HEK293 (cell line): ENCODE measurements around the gene RASA3.

Source experiments
- CTCF ChIA-PET: fragments of 350-600 bp; formaldehyde crosslinking; extraction: SDS; loops from one replicate; lab custom pipeline; 2021; ENCODE audit warnings: antibody characterized with exemption; lab: Yijun Ruan, JAX
- POLR2A ChIA-PET: fragments of 300-600 bp; formaldehyde crosslinking; extraction: SDS; loops from one replicate; lab custom pipeline; 2020; ENCODE audit warnings: antibody characterized with exemption, inconsistent platforms; lab: Yijun Ruan, JAX
- H3K27ac ChIP-seq: fragments of 200-500 bp; sonication (Bioruptor generic); 2 replicates; pipeline ENCODE4 v1.5.1; 2014; ENCODE audit warnings: low read depth, low read length, control low read depth, inconsistent platforms; ENCODE audit errors: extremely low read depth
- H3K36me3 ChIP-seq, 2 experiments: fragments of 200-500 bp in 1 of 2; sonication (Bioruptor generic) in 1 of 2; 1 replicate in 1 of 2; 2 replicates in 1 of 2; pipeline ENCODE4 v1.5.1; 2014 to 2017; ENCODE audit warnings: inconsistent platforms in 2 of 2, low read length in 2 of 2; ENCODE audit not compliant: control insufficient read depth in 2 of 2, insufficient read depth in 1 of 2
- H3K4me1 ChIP-seq: fragments of 200-500 bp; sonication (Bioruptor generic); 2 replicates; pipeline ENCODE4 v1.5.1; 2014; ENCODE audit warnings: mild to moderate bottlenecking, low read length, inconsistent platforms; ENCODE audit not compliant: control insufficient read depth, insufficient read depth
- H3K4me3 ChIP-seq: 2 replicates; pipeline ENCODE4 v1.5.1; 2011; ENCODE audit warnings: low read depth, mild to moderate bottlenecking, control low read depth, low read length, moderate library complexity
- H3K9me3 ChIP-seq: fragments of 200-500 bp; sonication (Bioruptor generic); 2 replicates; pipeline ENCODE4 v1.5.1; 2014; ENCODE audit warnings: low read depth, low read length, inconsistent platforms; ENCODE audit not compliant: control insufficient read depth, insufficient read depth
- IKZF3 ChIP-seq: fragments of 450-650 bp; IDR thresholded peaks from 2 replicates; pipeline ENCODE4 v1.5.0; 2018; ENCODE audit warnings: missing biosample characterization, mild to moderate bottlenecking, missing genetic modification characterization, moderate library complexity
- MEIS1 ChIP-seq: sonication (generic); formaldehyde crosslinking; IDR thresholded peaks from 2 replicates; pipeline ENCODE4 v1.8.1; 2022; ENCODE audit warnings: missing genetic modification reagents, mild to moderate bottlenecking, borderline replicate concordance
- WT1 ChIP-seq: fragments of 450-650 bp; formaldehyde crosslinking; IDR thresholded peaks from 2 replicates; pipeline ENCODE4 v1.5.1; 2016; ENCODE audit warnings: missing biosample characterization, missing genetic modification characterization
- ZFP69B ChIP-seq: fragments of 450-650 bp; formaldehyde crosslinking; IDR thresholded peaks from 2 replicates; pipeline ENCODE4 v1.5.1; 2016; ENCODE audit warnings: missing biosample characterization, missing genetic modification characterization
- ZIC2 ChIP-seq: fragments of 450-650 bp; formaldehyde crosslinking; IDR thresholded peaks from 2 replicates; pipeline ENCODE4 v1.5.1; 2016; ENCODE audit warnings: missing biosample characterization, missing genetic modification characterization
- ZNF239 ChIP-seq: fragments of 450-650 bp; formaldehyde crosslinking; IDR thresholded peaks from 2 replicates; pipeline ENCODE4 v1.5.1; 2016; ENCODE audit warnings: missing biosample characterization, missing genetic modification characterization
- ZNF292 ChIP-seq: fragments of 450-650 bp; formaldehyde crosslinking; IDR thresholded peaks from 2 replicates; pipeline ENCODE4 v1.5.1; 2016; ENCODE audit warnings: low read depth, missing biosample characterization, missing genetic modification characterization, borderline replicate concordance
- ZNF48 ChIP-seq: fragments of 450-650 bp; formaldehyde crosslinking; IDR thresholded peaks from 2 replicates; pipeline ENCODE4 v1.5.1; 2016; ENCODE audit warnings: missing biosample characterization, missing genetic modification characterization
- ZNF561 ChIP-seq: fragments of 450-650 bp; IDR thresholded peaks from 2 replicates; pipeline ENCODE4 v1.5.1; 2018; ENCODE audit warnings: missing biosample characterization, missing genetic modification characterization, borderline replicate concordance
- ZNF585B ChIP-seq: fragments of 450-650 bp; formaldehyde crosslinking; IDR thresholded peaks from 2 replicates; pipeline ENCODE4 v1.5.1; 2016; ENCODE audit warnings: missing biosample characterization, missing genetic modification characterization
- ZNF776 ChIP-seq: fragments of 450-650 bp; formaldehyde crosslinking; IDR thresholded peaks from 2 replicates; pipeline ENCODE4 v1.5.0; 2017; ENCODE audit warnings: missing biosample characterization, missing genetic modification characterization, borderline replicate concordance
- ZNF837 ChIP-seq: fragments of 450-650 bp; formaldehyde crosslinking; IDR thresholded peaks from 2 replicates; pipeline ENCODE4 v1.5.1; 2016; ENCODE audit warnings: missing biosample characterization, missing genetic modification characterization
- TF ChIP-seq, protein P1 (sequence below): fragments of 450-650 bp; formaldehyde crosslinking; IDR thresholded peaks from 2 replicates; pipeline ENCODE4 v1.5.1; 2017; ENCODE audit warnings: missing biosample characterization, missing genetic modification characterization
- TF ChIP-seq, protein P2 (sequence below): fragments of 450-650 bp; formaldehyde crosslinking; conservative IDR thresholded peaks from 2 replicates; pipeline ENCODE4 v1.5.1; 2016; ENCODE audit warnings: low read depth, missing biosample characterization, missing genetic modification characterization
- TF ChIP-seq, protein P3 (sequence below): fragments of 450-650 bp; formaldehyde crosslinking; IDR thresholded peaks from 2 replicates; pipeline ENCODE4 v1.5.1; 2017; ENCODE audit warnings: missing biosample characterization, missing genetic modification characterization

The RASA3 gene

DNA sequence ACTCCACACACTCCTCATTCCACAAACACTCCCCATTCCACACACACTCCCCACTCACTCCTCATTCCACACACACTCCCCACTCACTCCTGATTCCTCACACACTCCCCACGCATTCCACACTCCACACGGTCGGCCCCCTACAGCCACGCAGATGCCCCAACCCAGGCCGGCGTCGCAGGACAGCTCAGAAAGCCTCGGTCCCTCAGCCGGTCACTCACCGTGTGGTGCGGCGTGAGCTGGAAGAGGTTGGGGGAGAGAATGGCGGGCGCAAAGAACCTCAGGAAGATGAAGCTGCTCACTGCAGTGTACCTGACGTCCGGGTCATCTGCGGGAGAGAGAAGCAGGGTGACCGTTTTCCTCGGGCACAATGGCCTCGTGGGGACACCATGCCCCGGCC is 119.5 kb downstream of the RASA3 start:
- Histone ChIP-seq H3K36me3 (no peaks in the 10 kb centered on the region), H3K4me3 (no peak overlapping the region), H3K9me3 (no peaks in the 10 kb centered on the region), H3K4me1 (no peaks in the 10 kb centered on the region), H3K27ac (no peak overlapping the region)
- POLR2A ChIA-PET, result no interaction called here
- TF ChIP-seq ZNF585B, result no peak
- no peak for TF ChIP-seq ZNF837 (tag by site-specific recombination)
- TF ChIP-seq ZIC2 (tag by site-specific recombination), result no peak
- no peak for TF ChIP-seq ZNF561 (tag by site-specific recombination)
- TF ChIP-seq MEIS1 (CRISPR knock-in tag), result no peak
- no peak for TF ChIP-seq WT1
- TF ChIP-seq IKZF3, result no peak
- CTCF ChIA-PET, result no interaction called here

DNA sequence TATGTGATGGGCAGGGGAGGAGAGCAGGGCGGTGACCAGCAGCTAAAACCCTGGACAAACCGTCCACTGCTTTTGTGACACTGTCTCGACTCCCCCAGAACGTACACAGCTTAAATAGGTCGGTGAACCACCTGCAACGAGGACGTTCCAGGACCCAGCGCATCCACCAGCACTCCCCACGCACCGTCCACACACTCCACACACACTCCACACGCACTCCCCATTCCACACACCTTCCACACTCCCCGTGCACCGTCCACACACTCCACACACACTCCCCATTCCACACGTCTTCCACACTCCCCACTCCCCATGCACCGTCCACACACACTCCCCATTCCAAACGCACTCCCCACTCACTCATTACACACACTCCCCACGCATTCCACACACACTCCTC is 120.3 kb downstream of the RASA3 start:
- H3K4me3 ChIP-seq, result no peak overlapping the region
- no peak overlapping the region for H3K27ac ChIP-seq
- no peaks in the 10 kb centered on the region for H3K36me3 ChIP-seq
- H3K9me3 ChIP-seq, result no peaks in the 10 kb centered on the region
- ChIA-PET CTCF (no interaction called here), POLR2A (no interaction called here)
- TF ChIP-seq ZNF292 (tag by site-specific recombination) (no peak), WT1 (0 out of 2 replicates have a peak, but pooled peaks have one; percentile 24)
- no peaks in the 10 kb centered on the region for H3K4me1 ChIP-seq

DNA sequence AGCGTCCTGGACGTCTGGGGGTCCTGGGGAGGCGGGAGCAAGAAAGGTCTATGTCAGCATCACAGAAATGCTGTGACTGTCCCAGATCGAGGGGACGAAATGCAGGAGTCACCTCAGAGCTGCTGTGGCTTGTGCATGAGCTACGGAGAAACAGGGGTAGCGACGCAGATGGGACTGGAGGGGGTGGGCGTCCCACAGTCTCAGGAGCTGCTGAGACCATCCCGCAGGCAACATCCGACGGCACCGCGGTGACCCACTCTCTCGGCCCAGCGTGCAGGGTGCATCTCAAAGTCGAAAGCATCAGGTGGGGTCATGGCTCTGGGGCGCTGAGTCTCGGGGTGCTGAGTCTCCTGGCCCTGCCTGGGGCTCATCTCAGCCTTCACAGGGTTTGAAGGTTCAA is 121.2 kb downstream of the RASA3 start:
- TF ChIP-seq ZNF239 (tag by site-specific recombination), result no peak
- TF ChIP-seq ZNF292 (tag by site-specific recombination), result no peak
- TF ChIP-seq ZNF776 (tag by site-specific recombination), result no peak
- TF ChIP-seq, protein P1, sequence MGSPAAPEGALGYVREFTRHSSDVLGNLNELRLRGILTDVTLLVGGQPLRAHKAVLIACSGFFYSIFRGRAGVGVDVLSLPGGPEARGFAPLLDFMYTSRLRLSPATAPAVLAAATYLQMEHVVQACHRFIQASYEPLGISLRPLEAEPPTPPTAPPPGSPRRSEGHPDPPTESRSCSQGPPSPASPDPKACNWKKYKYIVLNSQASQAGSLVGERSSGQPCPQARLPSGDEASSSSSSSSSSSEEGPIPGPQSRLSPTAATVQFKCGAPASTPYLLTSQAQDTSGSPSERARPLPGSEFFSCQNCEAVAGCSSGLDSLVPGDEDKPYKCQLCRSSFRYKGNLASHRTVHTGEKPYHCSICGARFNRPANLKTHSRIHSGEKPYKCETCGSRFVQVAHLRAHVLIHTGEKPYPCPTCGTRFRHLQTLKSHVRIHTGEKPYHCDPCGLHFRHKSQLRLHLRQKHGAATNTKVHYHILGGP (tag by site-specific recombination), result no peak
- no peak for TF ChIP-seq ZNF48 (tag by site-specific recombination)
- TF ChIP-seq, protein P2, sequence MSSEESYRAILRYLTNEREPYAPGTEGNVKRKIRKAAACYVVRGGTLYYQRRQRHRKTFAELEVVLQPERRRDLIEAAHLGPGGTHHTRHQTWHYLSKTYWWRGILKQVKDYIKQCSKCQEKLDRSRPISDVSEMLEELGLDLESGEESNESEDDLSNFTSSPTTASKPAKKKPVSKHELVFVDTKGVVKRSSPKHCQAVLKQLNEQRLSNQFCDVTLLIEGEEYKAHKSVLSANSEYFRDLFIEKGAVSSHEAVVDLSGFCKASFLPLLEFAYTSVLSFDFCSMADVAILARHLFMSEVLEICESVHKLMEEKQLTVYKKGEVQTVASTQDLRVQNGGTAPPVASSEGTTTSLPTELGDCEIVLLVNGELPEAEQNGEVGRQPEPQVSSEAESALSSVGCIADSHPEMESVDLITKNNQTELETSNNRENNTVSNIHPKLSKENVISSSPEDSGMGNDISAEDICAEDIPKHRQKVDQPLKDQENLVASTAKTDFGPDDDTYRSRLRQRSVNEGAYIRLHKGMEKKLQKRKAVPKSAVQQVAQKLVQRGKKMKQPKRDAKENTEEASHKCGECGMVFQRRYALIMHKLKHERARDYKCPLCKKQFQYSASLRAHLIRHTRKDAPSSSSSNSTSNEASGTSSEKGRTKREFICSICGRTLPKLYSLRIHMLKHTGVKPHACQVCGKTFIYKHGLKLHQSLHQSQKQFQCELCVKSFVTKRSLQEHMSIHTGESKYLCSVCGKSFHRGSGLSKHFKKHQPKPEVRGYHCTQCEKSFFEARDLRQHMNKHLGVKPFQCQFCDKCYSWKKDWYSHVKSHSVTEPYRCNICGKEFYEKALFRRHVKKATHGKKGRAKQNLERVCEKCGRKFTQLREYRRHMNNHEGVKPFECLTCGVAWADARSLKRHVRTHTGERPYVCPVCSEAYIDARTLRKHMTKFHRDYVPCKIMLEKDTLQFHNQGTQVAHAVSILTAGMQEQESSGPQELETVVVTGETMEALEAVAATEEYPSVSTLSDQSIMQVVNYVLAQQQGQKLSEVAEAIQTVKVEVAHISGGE (tag by site-specific recombination), result no peak
- no peak for TF ChIP-seq ZFP69B (tag by site-specific recombination)
- TF ChIP-seq, protein P3, sequence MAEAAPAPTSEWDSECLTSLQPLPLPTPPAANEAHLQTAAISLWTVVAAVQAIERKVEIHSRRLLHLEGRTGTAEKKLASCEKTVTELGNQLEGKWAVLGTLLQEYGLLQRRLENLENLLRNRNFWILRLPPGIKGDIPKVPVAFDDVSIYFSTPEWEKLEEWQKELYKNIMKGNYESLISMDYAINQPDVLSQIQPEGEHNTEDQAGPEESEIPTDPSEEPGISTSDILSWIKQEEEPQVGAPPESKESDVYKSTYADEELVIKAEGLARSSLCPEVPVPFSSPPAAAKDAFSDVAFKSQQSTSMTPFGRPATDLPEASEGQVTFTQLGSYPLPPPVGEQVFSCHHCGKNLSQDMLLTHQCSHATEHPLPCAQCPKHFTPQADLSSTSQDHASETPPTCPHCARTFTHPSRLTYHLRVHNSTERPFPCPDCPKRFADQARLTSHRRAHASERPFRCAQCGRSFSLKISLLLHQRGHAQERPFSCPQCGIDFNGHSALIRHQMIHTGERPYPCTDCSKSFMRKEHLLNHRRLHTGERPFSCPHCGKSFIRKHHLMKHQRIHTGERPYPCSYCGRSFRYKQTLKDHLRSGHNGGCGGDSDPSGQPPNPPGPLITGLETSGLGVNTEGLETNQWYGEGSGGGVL (tag by site-specific recombination), result no peak
- Histone ChIP-seq H3K4me3 (no peak overlapping the region), H3K27ac (no peak overlapping the region), H3K4me1 (no peaks in the 10 kb centered on the region), H3K9me3 (no peaks in the 10 kb centered on the region), H3K36me3 (no peaks in the 10 kb centered on the region)
- CTCF ChIA-PET, result no interaction called here
- POLR2A ChIA-PET, result no interaction called here
